ENCODE measurements around the gene SH3GLB2. TPM values are rescaled to one million over a fixed set of nuclear protein-coding genes. Genes with fewer than 3 reads are reported as not detected.

The SH3GLB2 gene
- total and polyA plus RNA-seq, 2 experiments from 2014 or later: 21.9 to 68.0 TPM

DNA sequence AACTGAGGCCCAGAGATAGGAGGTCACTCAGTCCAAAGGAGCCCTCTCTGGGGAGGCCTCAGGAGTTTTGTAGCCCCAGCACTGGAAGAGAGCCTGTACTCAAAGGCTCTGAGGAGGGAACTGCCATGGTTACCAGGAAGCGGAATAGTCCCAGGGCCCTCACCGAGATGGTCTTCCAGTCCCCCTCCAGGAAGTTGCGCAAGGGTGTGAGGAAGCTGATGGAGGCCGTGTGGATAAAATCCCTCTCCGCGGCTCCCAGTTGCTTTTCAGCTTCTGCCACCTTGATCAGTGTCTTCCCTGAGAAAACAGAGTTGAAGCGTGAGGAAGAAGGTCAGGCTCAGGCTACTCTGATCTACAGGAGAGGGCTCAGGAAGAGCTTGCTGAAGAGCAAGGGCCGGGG is 13.5 kb downstream of the SH3GLB2 start (continued):
- TF ChIP-seq, protein P1, sequence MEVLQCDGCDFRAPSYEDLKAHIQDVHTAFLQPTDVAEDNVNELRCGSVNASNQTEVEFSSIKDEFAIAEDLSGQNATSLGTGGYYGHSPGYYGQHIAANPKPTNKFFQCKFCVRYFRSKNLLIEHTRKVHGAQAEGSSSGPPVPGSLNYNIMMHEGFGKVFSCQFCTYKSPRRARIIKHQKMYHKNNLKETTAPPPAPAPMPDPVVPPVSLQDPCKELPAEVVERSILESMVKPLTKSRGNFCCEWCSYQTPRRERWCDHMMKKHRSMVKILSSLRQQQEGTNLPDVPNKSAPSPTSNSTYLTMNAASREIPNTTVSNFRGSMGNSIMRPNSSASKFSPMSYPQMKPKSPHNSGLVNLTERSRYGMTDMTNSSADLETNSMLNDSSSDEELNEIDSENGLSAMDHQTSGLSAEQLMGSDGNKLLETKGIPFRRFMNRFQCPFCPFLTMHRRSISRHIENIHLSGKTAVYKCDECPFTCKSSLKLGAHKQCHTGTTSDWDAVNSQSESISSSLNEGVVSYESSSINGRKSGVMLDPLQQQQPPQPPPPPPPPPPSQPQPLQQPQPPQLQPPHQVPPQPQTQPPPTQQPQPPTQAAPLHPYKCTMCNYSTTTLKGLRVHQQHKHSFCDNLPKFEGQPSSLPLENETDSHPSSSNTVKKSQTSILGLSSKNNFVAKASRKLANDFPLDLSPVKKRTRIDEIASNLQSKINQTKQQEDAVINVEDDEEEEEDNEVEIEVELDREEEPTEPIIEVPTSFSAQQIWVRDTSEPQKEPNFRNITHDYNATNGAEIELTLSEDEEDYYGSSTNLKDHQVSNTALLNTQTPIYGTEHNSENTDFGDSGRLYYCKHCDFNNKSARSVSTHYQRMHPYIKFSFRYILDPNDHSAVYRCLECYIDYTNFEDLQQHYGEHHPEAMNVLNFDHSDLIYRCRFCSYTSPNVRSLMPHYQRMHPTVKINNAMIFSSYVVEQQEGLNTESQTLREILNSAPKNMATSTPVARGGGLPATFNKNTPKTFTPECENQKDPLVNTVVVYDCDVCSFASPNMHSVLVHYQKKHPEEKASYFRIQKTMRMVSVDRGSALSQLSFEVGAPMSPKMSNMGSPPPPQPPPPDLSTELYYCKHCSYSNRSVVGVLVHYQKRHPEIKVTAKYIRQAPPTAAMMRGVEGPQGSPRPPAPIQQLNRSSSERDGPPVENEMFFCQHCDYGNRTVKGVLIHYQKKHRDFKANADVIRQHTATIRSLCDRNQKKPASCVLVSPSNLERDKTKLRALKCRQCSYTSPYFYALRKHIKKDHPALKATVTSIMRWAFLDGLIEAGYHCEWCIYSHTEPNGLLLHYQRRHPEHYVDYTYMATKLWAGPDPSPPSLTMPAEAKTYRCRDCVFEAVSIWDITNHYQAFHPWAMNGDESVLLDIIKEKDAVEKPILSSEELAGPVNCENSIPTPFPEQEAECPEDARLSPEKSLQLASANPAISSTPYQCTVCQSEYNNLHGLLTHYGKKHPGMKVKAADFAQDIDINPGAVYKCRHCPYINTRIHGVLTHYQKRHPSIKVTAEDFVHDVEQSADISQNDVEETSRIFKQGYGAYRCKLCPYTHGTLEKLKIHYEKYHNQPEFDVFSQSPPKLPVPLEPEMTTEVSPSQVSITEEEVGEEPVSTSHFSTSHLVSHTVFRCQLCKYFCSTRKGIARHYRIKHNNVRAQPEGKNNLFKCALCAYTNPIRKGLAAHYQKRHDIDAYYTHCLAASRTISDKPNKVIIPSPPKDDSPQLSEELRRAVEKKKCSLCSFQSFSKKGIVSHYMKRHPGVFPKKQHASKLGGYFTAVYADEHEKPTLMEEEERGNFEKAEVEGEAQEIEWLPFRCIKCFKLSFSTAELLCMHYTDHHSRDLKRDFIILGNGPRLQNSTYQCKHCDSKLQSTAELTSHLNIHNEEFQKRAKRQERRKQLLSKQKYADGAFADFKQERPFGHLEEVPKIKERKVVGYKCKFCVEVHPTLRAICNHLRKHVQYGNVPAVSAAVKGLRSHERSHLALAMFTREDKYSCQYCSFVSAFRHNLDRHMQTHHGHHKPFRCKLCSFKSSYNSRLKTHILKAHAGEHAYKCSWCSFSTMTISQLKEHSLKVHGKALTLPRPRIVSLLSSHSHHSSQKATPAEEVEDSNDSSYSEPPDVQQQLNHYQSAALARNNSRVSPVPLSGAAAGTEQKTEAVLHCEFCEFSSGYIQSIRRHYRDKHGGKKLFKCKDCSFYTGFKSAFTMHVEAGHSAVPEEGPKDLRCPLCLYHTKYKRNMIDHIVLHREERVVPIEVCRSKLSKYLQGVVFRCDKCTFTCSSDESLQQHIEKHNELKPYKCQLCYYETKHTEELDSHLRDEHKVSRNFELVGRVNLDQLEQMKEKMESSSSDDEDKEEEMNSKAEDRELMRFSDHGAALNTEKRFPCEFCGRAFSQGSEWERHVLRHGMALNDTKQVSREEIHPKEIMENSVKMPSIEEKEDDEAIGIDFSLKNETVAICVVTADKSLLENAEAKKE (CRISPR knock-in tag; IDR thresholded peaks at IDR 0.05): no peak
- TF ChIP-seq ZNF331 (CRISPR knock-in tag; IDR thresholded peaks at IDR 0.05; ENCODE audit: low read depth) (no peak), EZH2 (IDR thresholded peaks at IDR 0.05; ENCODE audit: low read depth, unreplicated experiment) (no peak)

GRCh38 chr9:129014124-129014523 is 14.0 kb downstream of the SH3GLB2 start:
- Mint-ChIP-seq H3K27me3 (ENCODE audit: insufficient read depth, low read depth, poor library complexity) (peaks cover 10% of the 10 kb centered on the region), H3K27ac (no peak overlapping the region), H3K4me3 (no peak overlapping the region), H3K36me3 (ENCODE audit: low read depth) (peaks cover 26% of the 10 kb centered on the region), H3K4me1 (peaks cover 5% of the 10 kb centered on the region; the same call in 1 of the 3 replicates), H3K9me3 (no peaks in the 10 kb centered on the region)
- no peaks in the 10 kb centered on the region for H3K9me2 ChIP-seq (ENCODE audit: insufficient read depth)
- no peaks in the 10 kb centered on the region for H3K4me1 ChIP-seq (ENCODE audit: insufficient read depth)
- peaks cover 6% of the 10 kb centered on the region; the same call in 1 of the 2 replicates for H4K20me1 ChIP-seq (replicated peaks; ENCODE audit: insufficient read depth)
- ATAC-seq (no peak), DNase-seq (ENCODE audit: low spot score) (no peak)
- no peaks in the 10 kb centered on the region for H3K36me3 ChIP-seq (ENCODE audit: insufficient read depth)
- H3K79me2 ChIP-seq (replicated peaks; ENCODE audit: insufficient read depth): no peaks in the 10 kb centered on the region
- no peaks in the 10 kb centered on the region for H3F3A ChIP-seq (replicated peaks; ENCODE audit: low read depth)
- no peak overlapping the region for H3K27ac ChIP-seq (ENCODE audit: low read depth)
- H3K4me2 ChIP-seq: no peak overlapping the region
- H3K27me3 ChIP-seq (ENCODE audit: insufficient read depth): no peaks in the 10 kb centered on the region
- no peak overlapping the region for H2AFZ ChIP-seq
- H3K4me3 ChIP-seq: no peak overlapping the region
- TF ChIP-seq EZH2 (IDR thresholded peaks at IDR 0.05; ENCODE audit: low read depth, unreplicated experiment): no peak
- no peak for TF ChIP-seq ETS1 (IDR thresholded peaks at IDR 0.05)
- no peak for TF ChIP-seq CTCF (conservative IDR thresholded peaks at IDR 0.05; ENCODE audit: low read depth in 2 of 2)
- no peak for TF ChIP-seq ZNF331 (CRISPR knock-in tag; IDR thresholded peaks at IDR 0.05; ENCODE audit: low read depth)
- no peak for TF ChIP-seq EZH2phosphoT487 (IDR thresholded peaks at IDR 0.05; ENCODE audit: unreplicated experiment)
- no peak for TF ChIP-seq JUNB (IDR thresholded peaks at IDR 0.05; ENCODE audit: unreplicated experiment)
- TF ChIP-seq ZNF114 (CRISPR knock-in tag; IDR thresholded peaks at IDR 0.05): no peak
- no peak for TF ChIP-seq CREB1 (CRISPR knock-in tag; IDR thresholded peaks at IDR 0.05; ENCODE audit: low read depth)
- TF ChIP-seq REST (IDR thresholded peaks at IDR 0.05; ENCODE audit: unreplicated experiment): no peak
- no peak for TF ChIP-seq NANOG (IDR thresholded peaks at IDR 0.05; ENCODE audit: borderline replicate concordance)
- no peak for TF ChIP-seq POLR2AphosphoS5 (IDR thresholded peaks at IDR 0.05; ENCODE audit: low read depth)
- no peak for TF ChIP-seq STAT1 (IDR thresholded peaks at IDR 0.05; ENCODE audit: unreplicated experiment)
